ENCODE results near the gene CHRNA4. TPM values are rescaled to one million over a fixed set of nuclear protein-coding genes. Genes with fewer than 3 reads are reported as not detected.

Gene CHRNA4
- total RNA-seq, 4 donors from 2014 or later, result 0.20 TPM; not detected in 3

GRCh38 chr20:63347950-63348827 is 13.0 kb downstream of the CHRNA4 start:
- TF ChIP-seq CTCF (IDR thresholded peaks at IDR 0.05) (no peak), POLR2A (IDR thresholded peaks at IDR 0.05) (no peak), EP300 (IDR thresholded peaks at IDR 0.05; ENCODE audit: low read depth) (no peak), POLR2AphosphoS5 (IDR thresholded peaks at IDR 0.05) (no peak)
- Histone ChIP-seq H3K4me1 (peaks cover 0 to 3% (median 0%) of the 10 kb centered on the region in 4 donors), H3K27me3 (peaks cover 19% of the 10 kb centered on the region), H3K36me3 (no peaks in the 10 kb centered on the region), H3K9me3 (no peaks in the 10 kb centered on the region), H3K27ac (no peak overlapping the region), H3K4me3 (no peak overlapping the region)
- no peak for DNase-seq
- WGBS, 2 donors (ENCODE audit: low coverage in 1 of 2), result 81% methylated on average over 33 of the region's 46 CpGs; no CpG with 5 or more reads in 1 of the 2 donors
- intact Hi-C loops (cut with DNase I; ENCODE audit: low total_unique reads), result no loop called here
- in situ Hi-C loops (cut with MboI; ENCODE audit: low pct_ligation_motif_present in 1 of 4, low pct_unique_long_range_greater_than_20kb in 1 of 4, low sequenced_read_pairs in 3 of 4), result no loop called here

- in situ Hi-C loops (cut with MboI; ENCODE audit: low pct_ligation_motif_present in 1 of 4, low pct_unique_long_range_greater_than_20kb in 1 of 4, low sequenced_read_pairs in 3 of 4), result no loop called here
- TF ChIP-seq POLR2AphosphoS5 (IDR thresholded peaks at IDR 0.05) (no peak), POLR2A (IDR thresholded peaks at IDR 0.05) (no peak), CTCF (IDR thresholded peaks at IDR 0.05) (no peak), EP300 (IDR thresholded peaks at IDR 0.05; ENCODE audit: low read depth) (no peak)
- DNase-seq, result no peak
- Histone ChIP-seq H3K4me3 (no peak overlapping the region), H3K36me3 (no peaks in the 10 kb centered on the region), H3K27ac (no peak overlapping the region), H3K27me3 (peaks cover 18% of the 10 kb centered on the region), H3K4me1 (no peaks in the 10 kb centered on the region), H3K9me3 (no peaks in the 10 kb centered on the region)
- intact Hi-C loops (cut with DNase I; ENCODE audit: low total_unique reads), result no loop called here
- WGBS, 2 donors (ENCODE audit: low coverage in 1 of 2), result 81% methylated on average over 30 of the region's 33 CpGs; no CpG with 5 or more reads in 1 of the 2 donors
Measured at GRCh38 chr20:63347081-63347741, 13.9 kb downstream of the CHRNA4 start.

GRCh38 chr20:63346131-63347080 is 14.7 kb downstream of the CHRNA4 start:
- TF ChIP-seq CTCF (IDR thresholded peaks at IDR 0.05) (no peak), EP300 (IDR thresholded peaks at IDR 0.05; ENCODE audit: low read depth) (no peak), POLR2AphosphoS5 (IDR thresholded peaks at IDR 0.05) (no peak), POLR2A (IDR thresholded peaks at IDR 0.05) (no peak)
- peaks cover 18% of the 10 kb centered on the region for H3K27me3 ChIP-seq
- intact Hi-C loops (cut with DNase I; ENCODE audit: low total_unique reads), result no loop called here
- no peaks in the 10 kb centered on the region for H3K4me1 ChIP-seq
- DNase-seq, result no peak
- 39 to 64% methylated on average over 3 to 40 of the region's 50 CpGs for WGBS, 2 donors (ENCODE audit: low coverage in 1 of 2)
- H3K4me3 ChIP-seq, result no peak overlapping the region
- H3K36me3 ChIP-seq, result no peaks in the 10 kb centered on the region
- H3K27ac ChIP-seq, result no peak overlapping the region
- in situ Hi-C loops (cut with MboI; ENCODE audit: low pct_ligation_motif_present in 1 of 4, low pct_unique_long_range_greater_than_20kb in 1 of 4, low sequenced_read_pairs in 3 of 4), result no loop called here
- H3K9me3 ChIP-seq, result no peaks in the 10 kb centered on the region
